Fibroblast of skin of abdomen (primary cell): ENCODE data around the gene PDGFRB.
A peak's percentile ranks its signal among the peaks of the same experiment; 100 is the strongest.

ENCODE experiments used
- DNase-seq: peaks from one replicate; pipeline ENCODE4 v3.0.0-alpha.2; 2013

Gene PDGFRB

DNA sequence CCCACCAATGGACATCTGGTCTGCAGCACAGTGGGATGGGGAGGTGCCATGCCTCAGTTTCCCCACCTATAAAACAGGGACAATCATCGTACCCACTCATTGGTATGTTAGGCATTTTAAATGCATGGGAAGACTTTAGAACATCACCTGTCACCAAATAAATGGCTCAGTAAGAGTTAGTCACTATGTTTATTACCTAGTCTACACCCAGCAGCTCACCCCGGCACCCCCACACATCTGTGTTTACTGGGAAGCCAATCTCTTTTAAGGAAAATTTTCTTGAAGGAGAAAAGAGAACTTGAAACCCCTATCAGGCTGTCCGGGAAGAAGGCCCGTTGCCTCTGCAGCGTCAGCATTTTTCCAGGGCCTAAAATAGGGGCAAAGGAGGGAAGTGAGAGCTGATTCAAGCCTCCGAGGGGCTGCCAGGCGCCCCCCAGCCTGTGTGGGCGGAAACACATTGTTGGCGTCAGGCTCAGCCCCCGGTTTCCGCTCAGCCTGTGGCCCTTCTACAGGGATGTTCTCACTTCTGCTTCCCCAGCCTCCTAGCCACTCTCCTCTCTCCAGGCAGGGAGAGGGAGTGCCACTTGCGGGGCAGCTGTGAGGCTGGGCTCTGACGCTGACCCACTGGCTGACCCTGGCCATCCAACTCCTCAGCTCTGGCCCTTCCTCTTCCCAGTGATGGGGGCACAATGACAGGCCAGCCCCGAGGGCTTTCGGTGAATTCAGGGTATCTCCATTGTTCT, 73.9 kb downstream of the PDGFRB start:
- no peak for DNase-seq

DNA sequence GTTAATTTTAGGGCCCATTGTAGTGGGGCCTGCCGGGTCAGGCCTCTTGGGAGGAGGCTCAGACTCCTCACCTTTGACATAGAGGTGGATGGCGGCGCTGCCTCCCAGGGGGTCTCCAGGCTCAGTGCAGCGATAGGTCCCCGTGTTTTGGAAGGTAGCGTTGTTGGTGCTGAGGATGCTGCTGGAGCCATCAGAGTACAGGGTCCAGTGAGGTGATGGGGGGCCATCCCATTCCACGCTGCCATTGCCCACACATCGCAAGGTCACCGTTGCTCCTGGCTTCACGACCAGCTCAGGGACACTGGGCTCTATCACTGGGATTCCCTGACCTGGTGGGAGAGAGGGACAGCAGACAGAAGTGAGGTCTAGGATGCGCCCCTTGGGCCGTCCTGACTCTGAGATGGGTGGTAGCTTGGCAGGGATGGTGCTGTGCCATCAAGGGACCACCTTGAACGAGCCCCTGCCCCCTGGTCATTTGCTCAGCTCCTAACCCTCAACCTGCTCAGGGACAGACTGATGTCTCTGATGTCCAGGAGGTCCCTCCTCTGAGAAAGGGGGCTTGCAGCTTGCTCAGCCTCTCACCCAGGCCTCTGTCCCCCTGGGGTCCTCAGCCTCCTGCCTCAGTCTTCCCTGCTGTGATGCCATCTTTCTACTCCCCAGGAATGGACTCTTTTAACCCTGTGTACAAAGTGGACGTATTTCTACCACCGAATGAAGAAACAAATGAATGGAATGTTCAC, 74.8 kb downstream of the PDGFRB start:
- no peak for DNase-seq

DNA sequence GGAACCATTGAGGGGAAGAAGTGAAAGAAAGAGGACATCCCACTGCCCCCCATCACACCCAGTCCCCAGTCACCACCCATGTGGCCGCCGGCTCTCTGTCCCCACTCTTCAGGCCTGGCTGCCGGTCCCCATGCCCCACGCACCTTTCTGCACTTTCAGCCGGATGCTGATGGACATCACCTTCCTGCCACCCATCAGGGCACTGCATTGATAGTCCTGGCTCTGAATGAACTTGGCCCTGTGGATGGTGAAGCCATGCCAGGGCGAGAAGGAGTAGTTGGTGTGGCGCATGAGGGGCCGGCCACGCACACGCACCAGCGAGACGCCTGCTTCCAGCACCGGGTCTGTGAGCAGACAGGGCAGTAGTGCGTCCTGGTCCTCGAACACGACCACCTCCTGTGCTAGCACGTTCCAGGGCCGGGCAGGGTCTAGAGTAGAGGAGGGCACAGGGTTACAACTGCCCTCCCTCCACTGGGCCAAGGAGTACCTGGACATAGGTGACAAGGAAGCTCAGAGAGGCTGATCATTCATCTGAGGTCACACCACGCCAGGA, 75.7 kb downstream of the PDGFRB start:
- no peak for DNase-seq

DNA sequence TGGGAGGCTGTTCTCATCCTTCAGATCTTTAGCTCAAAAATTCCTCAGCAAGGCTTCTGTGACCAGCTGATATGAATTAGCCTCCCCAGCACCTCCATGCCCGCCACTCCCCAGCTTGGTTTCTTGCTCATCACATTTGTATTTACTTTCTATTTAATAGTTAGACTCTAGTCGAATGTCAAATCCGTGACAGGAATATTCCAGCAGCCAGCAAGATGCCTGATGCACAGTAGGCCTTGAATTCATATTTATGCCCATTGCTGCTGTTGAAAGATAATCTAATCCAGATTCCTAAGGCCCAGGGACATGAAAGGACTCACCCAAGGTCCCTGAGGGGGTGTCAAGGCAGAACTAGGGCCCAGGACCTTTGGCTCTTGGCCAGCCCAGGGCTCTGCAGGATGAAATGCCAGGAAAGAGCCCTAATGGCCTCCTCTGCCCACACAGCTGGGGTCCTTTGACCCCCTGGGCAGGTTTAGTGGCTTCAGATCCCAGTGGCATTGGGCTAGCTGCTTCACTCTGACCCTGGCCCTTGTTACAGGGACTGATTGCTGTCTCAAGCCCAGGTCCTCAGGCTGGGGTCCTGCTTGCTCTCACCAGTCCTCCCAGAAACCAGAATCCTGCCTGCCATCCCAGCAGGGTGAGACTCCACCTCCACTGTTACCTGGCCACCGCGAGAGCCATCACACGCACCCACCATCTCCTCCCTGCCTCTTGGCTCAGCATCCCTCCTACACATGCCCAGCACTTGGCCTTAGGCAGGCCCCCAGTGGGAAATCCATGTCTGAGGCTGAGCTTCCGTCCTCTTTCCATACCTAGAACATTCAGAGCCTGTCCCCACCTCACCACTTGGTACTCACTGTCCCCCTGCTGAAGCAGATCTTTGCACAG, 76.6 kb downstream of the PDGFRB start:
- no peak for DNase-seq

DNA sequence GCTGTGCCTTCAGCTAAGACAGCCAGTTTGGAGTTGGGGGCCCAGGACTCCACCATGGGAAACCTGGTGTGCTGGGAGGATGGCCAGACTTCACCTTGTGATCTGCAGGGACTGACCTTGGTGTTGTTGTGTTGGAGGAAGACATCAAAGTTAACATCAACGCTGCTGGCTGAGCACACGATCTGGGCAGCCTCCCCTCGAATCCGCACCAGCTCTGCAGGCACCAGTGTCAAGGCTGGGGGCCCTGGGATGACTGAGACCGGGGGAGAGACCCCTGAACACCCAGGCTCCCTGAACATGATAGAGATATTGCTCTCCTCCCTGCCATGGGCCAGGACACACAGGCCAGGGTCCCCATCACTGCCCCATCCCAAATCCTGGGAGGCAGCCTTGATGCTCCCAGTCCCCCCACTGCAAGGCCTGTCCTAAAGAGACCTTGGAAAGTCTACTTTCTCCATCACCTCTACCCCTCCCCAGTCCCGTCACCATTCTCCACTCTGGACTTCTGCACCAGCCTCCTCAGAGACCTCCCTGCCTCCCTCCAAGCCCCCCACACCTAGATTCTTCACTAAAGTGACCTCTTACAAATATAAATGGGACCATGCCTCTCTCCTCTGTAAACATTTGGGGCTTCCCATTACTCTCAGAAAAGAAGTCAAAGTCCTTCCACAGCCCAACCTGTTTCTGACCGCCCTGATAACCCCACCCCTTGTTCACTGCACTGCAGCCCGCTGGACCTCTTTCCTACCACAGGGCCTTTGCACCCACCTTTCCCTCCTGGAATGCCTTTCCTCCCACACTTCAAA, 77.4 kb downstream of the PDGFRB start:
- no peak for DNase-seq

DNA sequence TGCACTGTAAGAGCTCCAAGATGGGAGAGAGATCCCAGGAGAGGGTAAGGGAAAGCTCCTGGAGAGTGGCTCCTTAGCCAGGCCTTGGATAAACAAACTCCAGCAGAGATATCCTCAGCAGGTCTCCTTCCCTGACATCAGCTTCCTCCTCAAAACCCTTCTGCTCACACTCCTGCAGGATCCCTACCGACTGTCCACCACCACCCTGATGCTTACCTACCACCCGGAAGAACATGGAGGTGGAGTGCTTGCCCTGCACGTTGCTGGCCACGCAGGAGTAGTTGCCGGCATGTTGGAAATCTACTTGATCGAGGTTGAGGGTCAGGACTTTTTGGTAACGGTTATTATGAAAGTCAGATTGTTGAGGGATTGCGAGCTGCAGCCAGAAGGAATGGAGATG, 78.6 kb downstream of the PDGFRB start:
- DNase-seq = no peak

DNA sequence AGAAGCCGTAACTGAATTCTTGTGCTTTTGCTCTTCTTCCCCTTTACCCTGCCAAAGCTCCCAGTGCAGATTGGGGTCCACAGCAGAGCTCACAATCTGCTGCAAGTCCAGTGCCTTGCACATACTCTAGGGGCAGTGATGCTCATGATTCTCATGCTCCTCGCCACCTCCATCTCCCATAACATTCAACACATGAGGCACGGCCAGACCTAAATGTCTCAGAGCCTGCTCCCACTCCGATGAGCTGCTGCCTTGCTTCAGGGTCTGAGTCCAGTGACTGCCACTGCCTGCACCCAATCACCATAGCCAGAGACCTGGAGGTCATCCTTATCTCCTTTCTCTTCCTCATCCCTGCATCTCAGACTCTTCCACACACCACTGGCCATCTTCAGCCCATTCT, 79.8 kb downstream of the PDGFRB start:
- DNase-seq = no peak

DNA sequence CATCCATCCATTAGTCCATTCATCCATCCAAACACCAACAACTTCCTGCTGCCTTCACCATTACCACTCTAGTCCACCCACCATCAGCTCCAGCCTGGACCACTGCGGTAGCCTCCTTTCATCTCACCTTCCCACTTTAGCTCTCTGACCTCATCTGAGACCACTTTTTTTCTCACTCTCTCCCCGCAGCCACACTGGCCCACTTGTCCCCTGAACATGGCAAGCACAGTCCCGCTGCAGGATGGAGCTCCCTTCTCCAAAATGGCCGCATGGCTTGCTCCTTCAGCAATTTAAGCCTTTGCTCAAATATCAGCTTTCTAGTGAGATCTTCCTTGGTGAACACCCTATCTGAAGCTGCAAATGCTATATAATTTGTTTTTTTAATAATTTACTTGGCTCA, 80.4 kb downstream of the PDGFRB start:
- no peak for DNase-seq

DNA sequence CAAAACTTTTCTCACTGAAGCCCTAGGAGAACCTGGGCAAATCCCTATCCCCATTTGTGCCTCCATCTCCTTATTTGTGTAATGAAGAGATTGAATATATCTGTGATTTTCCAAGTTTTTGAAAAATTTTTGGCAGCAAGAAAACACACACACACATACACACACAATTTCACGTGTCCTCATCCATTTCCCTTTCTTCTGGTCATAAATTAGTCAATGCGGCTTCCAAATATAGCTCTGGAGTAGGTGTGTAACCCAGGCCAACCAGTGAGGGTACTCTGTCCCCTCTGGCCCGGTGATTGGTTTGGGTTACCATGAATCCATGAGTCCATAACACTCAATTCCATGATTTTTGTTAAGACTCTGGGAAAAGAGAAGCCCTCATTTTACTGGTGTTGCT, 82.0 kb downstream of the PDGFRB start:
- no peak for DNase-seq

DNA sequence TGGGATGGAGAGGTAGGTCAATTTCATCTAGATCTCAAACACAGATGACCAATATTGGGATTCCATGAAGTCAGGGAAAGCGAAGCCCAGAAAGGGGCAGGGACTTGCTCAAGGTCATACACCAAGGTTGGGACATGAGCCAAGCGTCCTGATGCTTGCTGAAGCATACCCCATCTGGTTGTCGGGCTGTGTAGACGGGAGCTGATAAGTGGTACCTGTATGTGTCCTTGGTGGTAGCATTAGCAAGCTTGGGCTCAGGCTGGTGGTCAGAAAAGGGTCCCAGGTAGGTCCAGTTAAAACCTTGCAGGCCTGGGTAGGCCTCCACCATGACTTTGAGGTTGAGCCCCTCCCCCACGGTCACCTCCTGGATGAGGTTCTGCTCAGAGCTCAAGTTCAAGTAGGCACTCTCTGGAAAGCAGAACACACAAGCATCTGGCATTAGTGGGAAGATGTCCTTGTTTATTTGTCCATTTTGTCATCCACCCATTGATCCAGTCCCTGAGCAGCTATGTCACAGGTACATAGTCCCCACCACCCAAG, 82.5 kb downstream of the PDGFRB start:
- no peak for DNase-seq

DNA sequence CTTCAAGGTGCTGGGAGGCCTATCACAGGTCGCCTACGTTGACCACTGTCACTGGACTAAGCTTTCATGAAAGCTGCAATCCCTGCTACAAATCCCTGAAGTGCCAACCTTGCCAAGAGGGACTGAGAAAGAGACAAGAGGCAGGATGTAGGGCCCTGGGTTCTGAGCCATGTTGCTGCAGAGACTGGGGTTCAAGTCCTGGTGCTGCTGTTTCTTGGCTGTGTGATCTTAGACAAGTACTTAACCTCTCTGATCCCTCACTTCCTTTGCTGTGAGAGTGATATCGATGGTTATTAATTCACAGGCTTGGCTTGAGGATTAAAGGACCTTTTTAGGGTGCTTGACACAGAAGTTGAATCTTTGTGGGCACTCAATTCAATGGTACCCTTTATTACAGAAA, 84.8 kb downstream of the PDGFRB start:
- DNase-seq = no peak

DNA sequence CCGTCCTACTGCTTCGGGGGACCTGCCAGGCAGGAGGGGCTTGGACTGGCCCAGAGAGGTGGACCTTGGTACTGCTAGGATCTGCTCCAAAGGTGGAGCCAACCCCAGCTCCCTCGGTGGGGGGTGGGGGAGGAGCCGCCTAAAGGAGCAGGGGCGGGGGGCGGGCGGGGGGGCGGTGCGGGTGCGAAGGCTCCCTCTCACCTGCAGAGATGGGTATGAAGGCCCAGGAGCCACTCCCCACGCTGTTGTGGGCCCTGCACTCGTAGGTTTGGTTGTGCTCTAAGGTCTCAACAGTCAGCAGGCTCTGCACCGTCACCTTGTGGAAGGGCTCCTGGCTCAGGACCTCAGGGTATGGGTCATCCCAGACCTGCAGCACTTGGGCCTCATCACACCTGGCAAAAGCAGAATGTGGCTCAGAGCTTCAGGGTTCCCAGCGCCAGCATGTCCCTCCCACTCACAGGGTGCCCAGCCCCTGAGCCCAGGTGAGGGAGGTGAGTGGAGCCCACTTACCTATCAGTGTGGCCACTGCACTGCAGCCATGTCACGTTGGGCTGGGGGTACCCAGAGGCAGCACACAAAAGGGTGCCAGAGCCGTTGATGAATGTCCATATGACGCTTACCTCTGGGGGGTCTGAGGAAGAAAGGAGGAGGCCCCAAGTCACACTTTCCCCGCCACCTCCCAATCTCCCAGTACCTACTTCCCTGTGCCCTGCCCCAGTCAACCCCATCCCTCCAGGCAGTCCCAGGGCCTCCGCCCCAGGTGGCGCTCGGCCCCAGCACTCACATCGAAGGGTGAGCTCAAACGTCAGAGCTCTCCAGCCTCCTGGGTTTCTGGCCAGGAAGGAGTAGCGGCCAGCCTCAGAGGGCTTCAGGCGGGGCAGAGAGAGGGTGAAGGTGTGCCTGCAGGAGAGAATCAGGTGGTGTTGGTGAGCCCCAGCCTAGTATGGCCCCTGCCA, 85.7 kb downstream of the PDGFRB start:
- no peak for DNase-seq

DNA sequence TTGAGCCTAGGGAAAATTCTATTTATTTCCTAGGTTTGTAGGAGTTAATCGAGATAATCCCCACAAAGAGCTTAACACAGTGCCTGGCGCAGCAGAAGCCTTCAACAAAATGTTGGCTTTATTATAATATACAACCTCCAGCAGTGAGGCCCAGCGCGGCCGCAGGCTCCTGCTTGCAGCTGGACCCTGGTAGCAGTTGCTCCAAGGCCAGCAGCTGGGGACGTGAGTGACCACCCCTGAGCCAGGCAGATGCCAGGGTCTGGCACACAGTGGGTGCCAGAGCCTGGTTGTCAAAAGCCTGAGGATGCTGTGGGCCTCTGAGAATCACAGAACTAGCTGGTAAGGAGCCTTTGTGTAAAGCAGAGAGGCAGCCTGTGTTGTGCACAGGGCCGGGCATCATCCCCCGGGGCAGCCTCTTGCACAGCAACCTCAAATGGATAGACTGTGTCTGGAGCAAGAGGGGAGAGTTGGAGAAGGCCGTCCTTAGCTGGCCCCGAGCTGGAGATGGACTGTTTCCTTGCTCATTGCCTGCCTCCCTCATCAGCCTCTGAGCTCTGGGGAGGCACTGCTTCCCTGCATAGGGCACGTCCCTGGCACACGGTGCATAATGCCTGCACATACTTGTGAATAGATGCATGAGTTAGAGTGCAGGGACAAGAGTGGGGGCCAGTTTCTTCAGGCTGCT, 86.5 kb downstream of the PDGFRB start:
- DNase-seq = no peak

DNA sequence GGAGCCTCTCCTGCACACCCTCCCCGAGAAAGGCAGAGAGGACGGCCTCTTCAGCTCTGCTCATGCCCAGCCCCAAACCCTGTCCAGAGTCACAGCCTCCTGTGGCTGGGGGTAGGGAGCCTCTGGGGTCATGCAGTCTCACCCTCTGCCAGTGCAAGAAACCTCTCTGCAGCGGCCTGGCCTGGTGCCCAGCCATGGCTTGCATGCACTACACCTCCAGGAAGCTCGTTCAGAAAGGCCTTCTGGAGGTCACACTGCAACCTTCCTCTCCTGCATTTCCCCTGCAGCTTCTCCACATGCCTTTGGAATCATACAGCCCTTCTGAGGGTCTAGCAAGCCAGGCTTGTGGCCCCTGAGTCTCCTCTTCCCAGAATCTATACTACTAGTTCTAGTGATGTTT, 87.2 kb downstream of the PDGFRB start:
- no peak for DNase-seq

DNA sequence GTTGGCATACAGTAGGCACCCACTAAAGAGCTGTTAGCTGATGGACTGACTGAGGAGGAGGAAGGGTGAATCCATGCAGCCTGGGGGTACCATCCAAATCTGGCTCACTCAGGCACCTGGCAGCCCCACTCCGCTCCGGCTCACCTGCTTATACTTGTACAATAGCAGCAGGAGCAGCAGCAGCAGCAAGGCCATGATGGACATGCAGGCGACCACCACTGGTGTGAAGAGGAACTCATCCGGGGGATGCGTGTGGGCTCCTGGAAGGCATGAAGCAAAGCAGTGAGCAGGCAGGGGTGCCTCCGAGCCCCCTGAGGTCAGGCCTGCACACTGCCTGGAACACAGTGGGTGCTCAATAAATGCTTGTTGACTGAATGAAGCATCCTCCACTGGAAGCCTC, 87.6 kb downstream of the PDGFRB start:
- DNase-seq = no peak

DNA sequence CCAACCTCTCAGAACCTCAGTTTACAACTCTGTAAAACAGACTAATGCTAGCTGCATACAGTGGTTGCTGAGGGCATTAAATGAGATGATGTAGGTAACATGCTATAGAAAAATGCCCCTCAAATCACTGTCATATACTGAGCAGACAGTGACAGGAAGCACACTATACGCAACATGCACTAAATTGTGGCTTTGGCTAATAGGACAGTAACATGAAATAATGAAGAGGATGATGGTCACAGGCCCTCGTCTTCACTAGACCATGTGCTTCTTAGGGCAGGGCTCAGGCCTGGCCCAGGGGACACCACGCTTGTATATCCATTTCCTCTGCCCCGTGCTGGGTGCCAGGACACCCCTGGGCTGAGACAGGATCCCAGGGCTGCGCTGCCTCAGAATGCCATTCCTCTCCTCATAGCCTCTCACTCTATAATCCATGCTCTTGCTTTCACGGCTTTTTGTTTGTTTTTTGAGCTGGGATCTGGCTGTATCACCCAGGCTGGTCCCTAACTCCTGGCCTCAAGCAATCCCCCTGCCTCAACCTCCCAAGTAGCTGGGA, 88.2 kb downstream of the PDGFRB start:
- DNase-seq = no peak

DNA sequence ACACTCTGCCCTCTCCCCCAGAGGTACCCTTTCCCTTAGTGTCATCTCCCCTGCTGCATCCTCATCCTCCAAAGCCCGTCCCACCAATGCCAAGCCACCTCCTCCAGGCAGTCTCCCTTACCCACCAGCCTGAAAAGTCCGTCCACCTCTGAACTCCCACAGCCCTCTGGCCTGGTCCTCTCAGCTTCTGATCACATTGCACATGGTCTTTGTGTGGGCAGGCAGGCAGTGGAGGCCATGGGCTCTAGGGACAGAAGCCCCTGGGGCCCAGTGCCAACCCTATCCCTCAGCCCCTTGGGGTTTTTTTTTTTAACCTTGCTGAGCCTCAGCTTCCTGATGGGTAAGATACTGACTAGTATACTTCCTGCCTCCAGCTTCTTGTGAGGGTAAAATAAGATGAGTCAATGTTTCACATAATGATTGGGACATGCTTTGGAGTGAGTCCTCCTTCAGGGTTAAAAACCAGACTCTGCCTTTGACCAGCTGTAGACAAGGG, 88.7 kb downstream of the PDGFRB start:
- DNase-seq = peak; percentile 70

DNA sequence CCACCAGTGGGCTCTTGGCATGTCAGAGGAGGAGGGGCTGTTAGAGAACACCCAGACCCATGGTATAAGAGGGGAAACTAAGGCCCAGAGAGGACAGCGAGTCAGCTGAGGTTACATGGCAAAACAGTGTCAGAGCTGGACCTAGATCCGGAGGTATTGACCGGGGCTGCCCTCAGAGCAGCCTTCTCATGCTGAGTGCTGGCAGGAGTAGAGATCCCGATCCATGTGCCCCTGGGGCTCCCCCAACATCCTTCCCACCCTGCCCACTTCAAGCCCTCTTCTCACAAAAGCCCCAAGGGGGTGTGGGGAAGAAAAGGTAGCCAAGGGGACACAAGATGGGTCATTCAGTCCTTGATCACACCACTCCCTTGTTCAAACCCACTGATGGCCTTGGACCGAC, 89.2 kb downstream of the PDGFRB start:
- no peak for DNase-seq

DNA sequence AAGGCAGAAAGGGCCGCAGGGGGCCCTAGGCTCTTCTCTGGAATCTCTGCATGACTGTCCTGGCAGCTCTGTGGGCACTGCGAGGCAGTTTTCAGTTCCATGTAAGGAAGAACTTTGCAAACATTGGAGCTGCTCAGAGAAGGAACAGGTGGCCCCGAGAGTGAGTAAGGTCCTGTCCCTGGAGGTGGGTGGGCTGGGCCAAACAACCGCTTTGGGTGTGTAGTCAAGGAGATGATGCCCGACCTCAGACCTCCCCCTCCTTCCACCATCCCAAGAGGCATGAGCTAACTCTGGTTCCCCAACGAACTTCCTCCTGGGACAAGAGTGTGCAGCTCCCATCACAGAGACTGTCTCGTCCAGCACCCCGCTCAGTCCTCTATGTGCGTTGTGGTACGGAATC, 89.8 kb downstream of the PDGFRB start:
- no peak for DNase-seq

DNA sequence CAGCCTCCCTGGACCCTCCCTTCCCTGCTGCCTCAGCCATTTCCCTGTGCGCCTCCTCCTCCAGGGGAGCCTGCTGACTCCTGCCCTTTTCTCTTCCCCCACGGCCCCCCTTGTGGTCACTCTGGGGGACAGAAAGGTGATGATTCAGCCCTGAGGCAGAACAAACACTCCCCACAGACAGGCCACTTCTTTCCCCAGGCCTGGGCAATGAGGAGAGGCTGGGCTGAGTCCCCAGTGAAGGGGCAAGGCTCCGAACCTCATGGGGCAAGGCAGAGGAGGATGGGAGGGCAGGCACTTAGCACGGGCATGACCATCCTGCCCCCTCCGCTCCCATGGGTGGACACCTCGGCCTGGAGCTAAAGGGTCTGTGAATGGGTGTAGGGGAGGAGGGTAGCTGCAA, 90.3 kb downstream of the PDGFRB start:
- DNase-seq = peak; percentile 31
